H9 (cell line): ENCODE results near the gene PHEX. TPM values are rescaled to one million over a fixed set of nuclear protein-coding genes. Genes with fewer than 3 reads are reported as not detected.

Source experiments
- DNase-seq: peaks from one replicate; pipeline ENCODE4 v3.0.0-alpha.2; 2017
- H2AFZ ChIP-seq: one replicate; pipeline ENCODE4 v1.6.1; 2013; ENCODE audit warnings: mild to moderate bottlenecking, low read length, control low read depth, moderate library complexity
- H2AK5ac ChIP-seq: 2 replicates; pipeline ENCODE4 v1.6.1; 2013; ENCODE audit warnings: low read length, control low read depth, mixed read lengths; ENCODE audit not compliant: insufficient read length
- H2BK120ac ChIP-seq: one replicate; pipeline ENCODE4 v1.6.1; 2013; ENCODE audit warnings: low read depth, mild to moderate bottlenecking, low read length, control low read depth, inconsistent platforms; ENCODE audit not compliant: poor library complexity, severe bottlenecking
- H2BK12ac ChIP-seq: 2 replicates; pipeline ENCODE4 v1.6.1; 2013; ENCODE audit warnings: low read length, control low read depth, mixed read lengths, low read depth; ENCODE audit not compliant: insufficient read length
- H2BK15ac ChIP-seq: 2 replicates; pipeline ENCODE4 v1.6.1; 2013; ENCODE audit warnings: low read depth, low read length, control low read depth
- H2BK20ac ChIP-seq: one replicate; pipeline ENCODE4 v1.6.1; 2013; ENCODE audit warnings: low read depth, mild to moderate bottlenecking, low read length, control low read depth, inconsistent platforms; ENCODE audit not compliant: poor library complexity, severe bottlenecking
- H2BK5ac ChIP-seq: 2 replicates; pipeline ENCODE4 v1.6.1; 2013; ENCODE audit warnings: low read length, control low read depth, mixed read lengths; ENCODE audit not compliant: insufficient read length
- H3K14ac ChIP-seq: 2 replicates; pipeline ENCODE4 v1.6.1; 2013; ENCODE audit warnings: low read length, control low read depth; ENCODE audit not compliant: insufficient read depth
- H3K18ac ChIP-seq: 2 replicates; pipeline ENCODE4 v1.6.1; 2013; ENCODE audit warnings: low read depth, mild to moderate bottlenecking, mixed read lengths, low read length, control low read depth; ENCODE audit not compliant: insufficient read length
- H3K23ac ChIP-seq: 2 replicates; pipeline ENCODE4 v1.6.1; 2013; ENCODE audit warnings: low read length, control low read depth, mixed read lengths, low read depth; ENCODE audit not compliant: insufficient read length
- H3K23me2 ChIP-seq: 2 replicates; pipeline ENCODE4 v1.6.1; 2013; ENCODE audit warnings: low read depth, mild to moderate bottlenecking, mixed read lengths, low read length, control low read depth; ENCODE audit not compliant: insufficient read length, poor library complexity, severe bottlenecking
- H3K27ac ChIP-seq: 2 replicates; pipeline ENCODE4 v1.5.1; 2013; ENCODE audit warnings: low read length, control low read depth, mixed read lengths, low read depth; ENCODE audit not compliant: insufficient read length
- H3K27me3 ChIP-seq: 2 replicates; pipeline ENCODE4 v1.6.1; 2013; ENCODE audit warnings: low read length, control low read depth, inconsistent platforms; ENCODE audit not compliant: insufficient read depth
- H3K4ac ChIP-seq: 2 replicates; pipeline ENCODE4 v1.6.1; 2013; ENCODE audit warnings: low read depth, mild to moderate bottlenecking, control low read depth, inconsistent platforms, low read length, moderate library complexity
- H3K4me1 ChIP-seq: 2 replicates; pipeline ENCODE4 v1.6.1; 2013; ENCODE audit warnings: low read length, control low read depth, inconsistent platforms; ENCODE audit not compliant: insufficient read depth
- H3K4me2 ChIP-seq: 2 replicates; pipeline ENCODE4 v1.6.1; 2013; ENCODE audit warnings: low read length, control low read depth, mixed read lengths; ENCODE audit not compliant: insufficient read length, insufficient read depth
- H3K56ac ChIP-seq: 2 replicates; pipeline ENCODE4 v1.6.1; 2013; ENCODE audit warnings: low read depth, mild to moderate bottlenecking, mixed read lengths, low read length, control low read depth; ENCODE audit not compliant: insufficient read length
- H3K79me1 ChIP-seq: 2 replicates; pipeline ENCODE4 v1.6.1; 2013; ENCODE audit warnings: low read depth, mild to moderate bottlenecking, moderate library complexity, low read length, control low read depth, inconsistent platforms; ENCODE audit not compliant: insufficient read depth, poor library complexity, severe bottlenecking
- H3K79me2 ChIP-seq: 2 replicates; pipeline ENCODE4 v1.6.1; 2013; ENCODE audit warnings: low read length, control low read depth, inconsistent platforms; ENCODE audit not compliant: insufficient read depth
- H3K9ac ChIP-seq: 2 replicates; pipeline ENCODE4 v1.6.1; 2013; ENCODE audit warnings: low read length, control low read depth, mixed read lengths; ENCODE audit not compliant: insufficient read length; ENCODE audit errors: extremely low read depth
- H3K9me3 ChIP-seq: one replicate; pipeline ENCODE4 v1.6.1; 2013; ENCODE audit warnings: low read depth, low read length, inconsistent platforms; ENCODE audit not compliant: control insufficient read depth
- H3T11ph ChIP-seq: one replicate; pipeline ENCODE4 v1.6.1; 2013; ENCODE audit warnings: mild to moderate bottlenecking, low read length, control low read depth, inconsistent platforms
- H4K20me1 ChIP-seq: one replicate; pipeline ENCODE4 v1.6.1; 2013; ENCODE audit not compliant: control insufficient read depth, insufficient read length, insufficient read depth
- H4K5ac ChIP-seq: 2 replicates; pipeline ENCODE4 v1.6.1; 2013; ENCODE audit warnings: low read depth, mild to moderate bottlenecking, mixed read lengths, low read length, control low read depth; ENCODE audit not compliant: insufficient read length
- H4K8ac ChIP-seq: replicated peaks from 2 replicates; pipeline ENCODE4 v1.6.1; 2013; ENCODE audit warnings: low read length, control low read depth, mixed read lengths, low read depth; ENCODE audit not compliant: insufficient read length
- H4K91ac ChIP-seq: 2 replicates; pipeline ENCODE4 v1.6.1; 2013; ENCODE audit warnings: low read depth, mild to moderate bottlenecking, moderate library complexity, mixed read lengths, low read length, control low read depth; ENCODE audit not compliant: insufficient read length
- H3K27ac Mint-ChIP-seq, 3 experiments: 2 replicates in 2 of 3; 3 replicates in 1 of 3; pipeline ENCODE4 v1.8.0; 2020 to 2021; ENCODE audit warnings: mixed read lengths in 3 of 3, mild to moderate bottlenecking in 1 of 3, moderate library complexity in 1 of 3
- H3K27me3 Mint-ChIP-seq: 2 replicates; pipeline ENCODE4 v1.8.0; 2021; ENCODE audit warnings: low read depth, mild to moderate bottlenecking, moderate library complexity, mixed read lengths
- H3K36me3 Mint-ChIP-seq, 3 experiments: 2 replicates in 2 of 3; 3 replicates in 1 of 3; pipeline ENCODE4 v1.8.0; 2020 to 2021; ENCODE audit warnings: low read depth in 3 of 3, mixed read lengths in 3 of 3; ENCODE audit not compliant: insufficient read depth in 1 of 3
- H3K4me1 Mint-ChIP-seq, 2 experiments: 2 replicates each; pipeline ENCODE4 v1.8.0; 2020; ENCODE audit warnings: mixed read lengths in 2 of 2
- H3K4me3 Mint-ChIP-seq, 2 experiments: 2 replicates in 1 of 2; 3 replicates in 1 of 2; pipeline ENCODE4 v1.8.0; 2020 to 2021; ENCODE audit warnings: mild to moderate bottlenecking in 2 of 2, mixed read lengths in 2 of 2, moderate library complexity in 1 of 2
- H3K9me3 Mint-ChIP-seq, 2 experiments: 2 replicates in 1 of 2; 3 replicates in 1 of 2; pipeline ENCODE4 v1.8.0; 2020; ENCODE audit warnings: mild to moderate bottlenecking in 2 of 2, mixed read lengths in 2 of 2, moderate library complexity in 1 of 2
- CTCF ChIP-seq: fragments of 200-600 bp; sonication (generic); conservative IDR thresholded peaks from 3 replicates; pipeline ENCODE4 v1.8.0; 2021; ENCODE audit warnings: antibody characterized with exemption, mild to moderate bottlenecking
- total RNA-seq: library from RNA; stranded (reverse); gene quantifications from 2 replicates; pipeline ENCODE4 v1.2.1, GENCODE V29; 2021

The PHEX gene
- total RNA-seq, 1 experiment from 2014 or later = 0.11 TPM

DNA sequence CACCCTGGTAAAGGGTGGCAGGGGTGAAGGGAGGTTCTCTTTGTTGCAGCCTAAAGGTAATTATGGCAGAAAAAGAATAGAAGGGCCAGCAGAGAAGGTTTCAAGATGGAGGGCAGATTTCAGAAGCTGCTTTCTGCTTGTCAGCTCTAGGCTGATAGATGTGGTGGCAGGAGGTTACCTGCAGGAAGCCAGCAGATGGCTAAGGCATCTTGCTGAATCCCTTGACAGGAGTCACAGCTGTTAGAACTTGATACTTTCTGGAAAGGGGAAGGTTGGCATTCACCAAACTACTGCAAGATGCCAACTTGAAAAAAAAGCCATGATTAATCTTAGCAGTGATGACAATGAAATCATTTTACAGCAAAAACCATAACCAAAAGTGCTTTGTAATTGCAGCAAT, 171.1 kb downstream of the PHEX start:
- H4K91ac ChIP-seq = no peak overlapping the region

More for the DNA sequence above, 171.1 kb downstream of the PHEX start:
- no peak overlapping the region for H2BK5ac ChIP-seq
- no peaks in the 10 kb centered on the region for H3K9me3 ChIP-seq
- H3K4me1 Mint-ChIP-seq = no peaks in the 10 kb centered on the region
- no peak overlapping the region for H3K4me2 ChIP-seq
- H3K9me3 Mint-ChIP-seq = peaks cover 0 to 22% of the 10 kb centered on the region in 2 experiments; a peak in 3 of 5 replicates
- no peak overlapping the region for H2AFZ ChIP-seq
- H3K18ac ChIP-seq = no peak overlapping the region
- no peak overlapping the region for H2AK5ac ChIP-seq
- H3K27ac ChIP-seq = no peak overlapping the region
- no peak overlapping the region for H3K4me3 Mint-ChIP-seq
- H3K56ac ChIP-seq = no peak overlapping the region
- no peak overlapping the region for H3T11ph ChIP-seq
- H3K79me2 ChIP-seq = no peaks in the 10 kb centered on the region
- no peak overlapping the region for H3K4ac ChIP-seq
- no peak overlapping the region for H2BK20ac ChIP-seq
- no peak overlapping the region for H4K5ac ChIP-seq
- H3K27me3 ChIP-seq = no peaks in the 10 kb centered on the region
- no peaks in the 10 kb centered on the region; a peak in 1 of 7 replicates for H3K36me3 Mint-ChIP-seq
- H2BK15ac ChIP-seq = no peak overlapping the region
- no peaks in the 10 kb centered on the region for H3K4me1 ChIP-seq
- H3K14ac ChIP-seq = no peak overlapping the region
- DNase-seq = no peak
- no peaks in the 10 kb centered on the region for H4K20me1 ChIP-seq
- no peak overlapping the region for H3K27ac Mint-ChIP-seq
- no peak overlapping the region for H2BK120ac ChIP-seq
- H3K79me1 ChIP-seq = no peaks in the 10 kb centered on the region
- no peak overlapping the region for H3K9ac ChIP-seq
- H3K23ac ChIP-seq = no peak overlapping the region
- TF ChIP-seq CTCF = no peak
- H2BK12ac ChIP-seq = no peak overlapping the region
- H3K23me2 ChIP-seq = no peaks in the 10 kb centered on the region
- no peak overlapping the region for H4K8ac ChIP-seq
- H3K27me3 Mint-ChIP-seq = no peaks in the 10 kb centered on the region
